Caki2 (cell line): ENCODE data around the gene METAP2. TPM values are rescaled to one million over a fixed set of nuclear protein-coding genes. Genes with fewer than 3 reads are reported as not detected.

Source experiments
- total RNA-seq: library from RNA; depleted of rRNA; stranded (reverse); fragments of >200 nt; shearing (Covaris generic); gene quantifications from 2 replicates; pipeline ENCODE4 v1.2.3, GENCODE V29; 2014; ENCODE audit warnings: low replicate concordance; rRNA removed

Gene METAP2
- total RNA-seq, 1 experiment from 2014 or later: 41.9 TPM

Other genes with a start within 250 kb of the METAP2 start
- not detected in 2 replicates for gene USP44, start 77.3 kb downstream of the METAP2 start, total RNA-seq